ENCODE results near the gene TMEM144.

DNA sequence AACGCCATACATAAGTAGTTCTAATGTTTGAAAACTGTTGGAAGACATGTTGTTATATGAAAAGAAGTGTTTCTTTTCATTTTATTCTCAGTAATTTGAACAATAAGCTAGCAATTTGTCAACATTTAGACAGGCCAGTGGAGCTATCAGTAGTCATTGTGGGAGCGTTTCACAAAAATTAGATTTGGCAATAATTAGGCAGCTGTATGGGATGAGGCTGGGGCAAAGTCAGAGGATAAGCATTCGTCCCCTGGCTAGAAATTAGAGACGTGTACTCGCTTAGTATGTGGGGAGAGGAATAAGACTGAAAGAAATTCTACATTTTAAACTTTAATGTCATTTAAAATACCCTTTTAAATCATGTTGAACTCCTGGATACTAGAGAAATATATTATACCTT, 70.6 kb downstream of the TMEM144 start:
- TF ChIP-seq CTCF (IDR thresholded peaks at IDR 0.05) (no peak), POLR2A (IDR thresholded peaks at IDR 0.05) (no peak)

Measured in heart left ventricle (tissue), 13 donors.